Esophagus squamous epithelium (tissue), 5 donors: Measurements from ENCODE around the gene GLYATL1B. TPM values are rescaled to one million over a fixed set of nuclear protein-coding genes. Genes with fewer than 3 reads are reported as not detected.
"Not testable (repeated sequence)": the region's sequence is repeated elsewhere in the genome, so short reads cannot be mapped to it uniquely, and the experiment has no call there.

Experiments used
- DNase-seq: peaks from one replicate; lab custom pipeline; 2025; lab: John Stamatoyannopoulos, UW
- H3K27ac ChIP-seq, 4 donors: fragments of 200-600 bp; sonication (generic); one replicate each; pipeline ENCODE4 v1.5.1; 2016 to 2019; ENCODE audit warnings: mild to moderate bottlenecking in 1 of 4
- H3K27me3 ChIP-seq, 4 donors: fragments of 200-600 bp; sonication (generic); 1 replicate in 3 of 4; 2 replicates in 1 of 4; pipeline versions ENCODE4 v1.5.1 to v1.6.0; 2017 to 2021; ENCODE audit warnings: antibody characterized with exemption in 1 of 4
- H3K36me3 ChIP-seq, 3 donors: fragments of 200-600 bp; sonication (generic); one replicate each; pipeline ENCODE4 v1.5.1; 2016 to 2019
- H3K4me1 ChIP-seq, 3 donors: fragments of 200-600 bp; sonication (generic); one replicate each; pipeline ENCODE4 v1.5.1; 2017 to 2019
- H3K4me3 ChIP-seq, 4 donors: fragments of 200-600 bp; sonication (generic); 1 replicate in 3 of 4; 2 replicates in 1 of 4; pipeline ENCODE4 v1.5.1; 2016 to 2019; ENCODE audit warnings: mild to moderate bottlenecking in 2 of 4, moderate library complexity in 1 of 4
- H3K9me3 ChIP-seq, 3 donors: fragments of 200-600 bp; sonication (generic); one replicate each; pipeline ENCODE4 v1.5.1; 2016 to 2019
- CTCF ChIP-seq, 6 experiments: fragments of 450-650 bp in 4 of 6; fragments of 200-600 bp in 2 of 6; sonication (generic) in 2 of 6; IDR thresholded peaks; one replicate each; pipeline ENCODE4 v1.5.1; 2016 to 2019; ENCODE audit warnings: antibody characterized with exemption in 6 of 6, mild to moderate bottlenecking in 4 of 6, moderate library complexity in 4 of 6
- POLR2A ChIP-seq, 4 donors: fragments of 450-650 bp; IDR thresholded peaks; one replicate each; pipeline ENCODE4 v1.6.1; 2017; ENCODE audit warnings: antibody characterized with exemption in 4 of 4, mild to moderate bottlenecking in 4 of 4, moderate library complexity in 3 of 4
- WGBS, 2 donors: methylation state at CpG; one replicate each; pipeline ENCODE4 v1.1.5; 2018; 5-methylcytosine and 5-hydroxymethylcytosine counted together
- intact Hi-C: fragments of 100-400 bp; cut with DNase I; formaldehyde crosslinking; loops from one replicate; pipeline ENCODE4 v1.15.0; 2022
- total RNA-seq, 4 donors: library from RNA; depleted of rRNA; stranded (reverse); fragments of >200 nt; gene quantifications; one replicate each; pipeline ENCODE4 v1.1.0, GENCODE V29; 2016
- donor health status: DM: yes; HTN: yes; CAD: no.

Gene GLYATL1B
- total RNA-seq, 4 donors from 2014 or later = not detected

DNA sequence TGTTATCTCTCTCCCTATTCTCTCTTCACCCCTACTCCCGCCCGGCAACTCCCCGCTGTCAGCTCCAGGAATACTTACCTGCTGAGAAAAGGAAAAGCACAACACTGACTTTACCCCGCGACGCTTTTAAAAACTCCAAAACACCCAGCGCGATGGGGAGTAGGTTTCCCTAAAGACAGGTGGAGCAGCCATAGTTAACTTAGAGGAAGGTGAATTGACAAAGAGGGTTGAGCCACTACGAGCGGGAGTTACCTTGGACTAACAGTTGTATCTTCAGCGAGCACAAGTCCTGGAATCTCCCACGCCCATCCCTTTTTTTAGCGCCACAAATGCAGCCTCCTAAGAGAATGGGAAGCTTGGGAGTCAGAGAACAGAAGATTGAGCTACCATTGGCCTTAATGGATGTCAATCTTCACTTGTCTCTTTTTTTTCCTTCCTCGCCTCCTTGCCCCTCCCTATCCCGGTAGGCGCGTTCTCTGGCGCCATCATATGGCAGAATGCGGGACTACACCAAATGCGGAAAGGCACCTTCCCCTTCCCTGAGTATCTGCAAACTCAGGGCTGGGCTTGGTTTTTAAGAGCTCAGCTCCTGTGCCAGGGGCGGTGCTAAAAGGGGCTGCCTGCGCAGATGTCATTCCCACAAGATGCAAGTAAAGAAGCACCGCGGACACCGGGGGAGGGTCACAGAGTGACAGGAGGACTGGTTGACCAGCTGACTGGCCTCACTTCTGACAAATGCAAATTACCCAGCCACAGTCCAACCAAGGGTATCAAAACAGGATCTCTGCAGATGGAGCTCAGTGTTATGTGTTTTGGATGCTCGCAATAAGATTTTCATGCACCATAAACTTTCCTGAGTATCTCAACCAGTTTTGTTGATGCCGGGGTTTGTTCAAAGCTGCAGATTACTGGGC lies 27.7 kb upstream of the GLYATL1B start:
- H3K9me3 ChIP-seq, H3K4me1 ChIP-seq, H3K36me3 ChIP-seq, intact Hi-C loops, DNase-seq: not testable (repeated sequence)
- peak; percentile 60 to 96 (median 85) for TF ChIP-seq CTCF (IDR thresholded peaks at IDR 0.05)
- WGBS, 2 donors = 10 to 11% methylated on average over 18 to 23 of the region's 27 CpGs
- H3K27ac ChIP-seq = peak overlapping the region in 1 of 4 donors; percentile 14
- H3K4me3 ChIP-seq = peak overlapping the region; percentile 7 to 63 (median 40)
- H3K27me3 ChIP-seq = peaks cover 0 to 45% (median 0%) of the 10 kb centered on the region in 4 donors

DNA sequence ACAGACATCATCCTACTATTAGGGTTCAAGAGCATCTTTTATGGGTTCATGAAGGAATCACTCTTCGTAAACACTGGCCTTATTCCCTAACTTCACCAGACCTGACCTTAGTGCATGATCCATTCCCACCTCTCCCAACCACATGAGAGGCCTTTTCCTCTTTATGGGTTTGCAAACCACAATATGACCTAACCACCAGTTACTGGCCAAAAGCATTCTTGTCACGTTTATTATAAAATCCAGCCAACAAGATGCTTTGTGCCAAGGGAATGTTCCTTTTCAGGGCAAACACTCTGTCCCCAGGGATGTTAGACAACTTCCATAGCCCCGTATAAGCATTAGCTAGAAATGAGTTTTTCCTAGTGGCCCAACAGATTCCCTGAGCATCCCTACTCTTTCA lies 26.0 kb upstream of the GLYATL1B start:
- H3K4me1 ChIP-seq, intact Hi-C loops, H3K4me3 ChIP-seq, H3K36me3 ChIP-seq, H3K27ac ChIP-seq, DNase-seq, H3K9me3 ChIP-seq: not testable (repeated sequence)
- 38 to 47% methylated on average over 3 of the region's 3 CpGs for WGBS, 2 donors
- H3K27me3 ChIP-seq = peaks cover 0 to 59% (median 0%) of the 10 kb centered on the region in 4 donors

- 62 to 82% methylated on average over 24 to 32 of the region's 56 CpGs for WGBS, 2 donors
- Histone ChIP-seq H3K9me3 (no peaks in the 10 kb centered on the region), H3K4me3 (no peak overlapping the region), H3K36me3 (no peaks in the 10 kb centered on the region), H3K27ac (no peak overlapping the region), H3K27me3 (peaks cover 0 to 75% (median 0%) of the 10 kb centered on the region in 4 donors), H3K4me1 (peaks cover 0 to 5% (median 4%) of the 10 kb centered on the region in 3 donors)
- intact Hi-C loops = no loop called here
- DNase-seq = no peak
- no peak for TF ChIP-seq CTCF (IDR thresholded peaks at IDR 0.05)
- TF ChIP-seq POLR2A (IDR thresholded peaks at IDR 0.05) = no peak
These were observed 23.2 kb upstream of the GLYATL1B start for GRCh38 chr11:59062602-59063529.

DNA sequence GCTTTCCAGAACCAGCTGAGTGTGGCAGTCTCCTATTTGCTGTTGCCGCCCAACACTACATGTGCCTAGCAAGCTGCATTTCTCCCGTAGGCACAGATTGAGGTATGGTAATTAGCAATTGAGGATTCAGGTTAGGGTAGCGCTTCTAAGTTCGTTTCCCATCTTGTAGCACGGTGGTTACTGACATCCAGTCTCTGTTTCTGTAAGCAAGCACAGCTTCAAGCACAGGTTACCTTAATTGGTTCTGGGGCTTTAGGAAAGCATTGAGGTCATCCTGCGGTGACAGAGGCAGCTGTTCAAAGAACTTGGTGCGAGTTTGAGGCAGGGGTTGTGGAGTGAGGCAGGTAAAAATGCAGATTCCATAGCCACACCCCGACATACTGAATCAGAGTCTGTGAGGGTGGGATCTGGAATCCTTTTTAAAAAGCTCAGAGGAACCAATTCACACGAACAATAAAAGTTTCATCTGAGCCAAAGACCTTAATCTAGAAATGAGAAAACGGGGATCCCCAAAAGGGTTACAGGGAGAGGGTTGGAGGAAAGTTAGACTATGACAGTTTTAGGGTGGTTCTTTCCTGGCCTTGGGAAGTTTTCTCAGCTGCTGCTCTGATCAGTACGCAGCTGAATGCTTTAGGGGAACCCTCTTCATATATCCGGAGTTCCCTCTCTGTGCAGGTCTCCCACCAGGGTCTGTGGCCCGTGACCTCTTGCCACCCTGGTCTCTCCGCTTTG lies 21.9 kb upstream of the GLYATL1B start:
- intact Hi-C loops, H3K36me3 ChIP-seq, DNase-seq, H3K27ac ChIP-seq, H3K9me3 ChIP-seq, H3K4me3 ChIP-seq, H3K4me1 ChIP-seq: not testable (repeated sequence)
- 73% methylated on average over 13 to 14 of the region's 14 CpGs for WGBS, 2 donors
- H3K27me3 ChIP-seq = peaks cover 0 to 68% (median 0%) of the 10 kb centered on the region in 4 donors

GRCh38 chr11:59069087-59069486 lies 17.0 kb upstream of the GLYATL1B start:
- H3K9me3 ChIP-seq = no peaks in the 10 kb centered on the region
- H3K27me3 ChIP-seq = peaks cover 0 to 30% (median 0%) of the 10 kb centered on the region in 4 donors
- intact Hi-C loops = no loop called here
- no peak overlapping the region for H3K27ac ChIP-seq
- H3K4me3 ChIP-seq = no peak overlapping the region
- TF ChIP-seq POLR2A (IDR thresholded peaks at IDR 0.05) = no peak
- TF ChIP-seq CTCF (IDR thresholded peaks at IDR 0.05) = no peak
- WGBS, 2 donors = 55 to 65% methylated on average over 1 of the region's 1 CpG
- H3K36me3 ChIP-seq = no peaks in the 10 kb centered on the region
- DNase-seq = no peak
- no peaks in the 10 kb centered on the region for H3K4me1 ChIP-seq
